Stimulated activated CD4-positive, alpha-beta T cell treated with anti-CD3 and anti-CD28 coated beads, Interleukin-4, amount 100 ng/mL, for 48 hours (primary cell): ENCODE data around the gene DEPP1.

Source experiments
- DNase-seq, 2 donors: peaks; one replicate each; pipeline ENCODE4 v3.0.0-alpha.2; 2020; ENCODE audit warnings: low read depth in 2 of 2

Gene DEPP1

DNA sequence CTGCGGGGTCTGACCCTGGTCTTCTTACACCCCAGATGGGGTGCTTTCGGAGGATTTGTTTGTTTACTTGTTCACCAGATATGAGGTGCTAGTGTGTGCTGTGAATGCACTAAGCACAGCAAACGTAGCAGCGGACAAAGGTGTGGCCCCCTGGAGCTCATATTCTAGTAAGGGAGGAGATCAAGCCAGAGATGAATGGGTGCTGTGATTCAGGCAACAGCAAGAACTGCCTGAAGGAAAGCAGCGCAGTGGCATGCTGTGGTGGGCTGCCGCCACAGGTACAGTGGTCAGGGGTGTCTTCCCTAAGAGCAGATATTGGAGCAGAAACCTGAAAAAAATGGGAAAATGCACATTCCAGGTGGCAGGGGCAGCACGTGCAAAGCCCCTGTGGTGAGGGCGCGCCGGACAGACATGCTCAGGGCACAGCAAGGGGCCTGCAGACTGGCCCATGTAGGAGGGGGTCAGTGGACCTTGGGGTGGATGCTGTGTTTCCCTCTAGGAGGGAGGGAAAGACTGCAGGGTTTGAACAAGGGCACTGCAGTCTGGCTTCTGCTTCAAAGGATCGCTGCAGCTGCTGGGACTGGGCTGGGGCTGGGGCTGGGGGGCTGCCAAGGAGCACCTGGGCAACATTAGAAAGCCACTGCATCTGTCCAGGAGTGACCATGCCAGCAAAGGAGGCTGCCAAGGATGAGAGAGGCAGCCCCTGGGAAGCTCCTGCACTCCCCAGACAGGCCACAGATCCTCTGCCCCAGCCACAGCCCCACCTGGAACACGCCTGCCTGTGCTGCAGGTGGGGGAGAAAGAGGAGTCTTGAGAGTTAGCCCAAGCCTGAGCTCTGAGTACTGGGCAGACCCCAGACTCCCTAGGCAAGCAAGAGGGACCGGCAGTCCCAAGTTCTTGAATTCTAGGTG is 927 bp upstream of the DEPP1 start:
- no peak for DNase-seq

DNA sequence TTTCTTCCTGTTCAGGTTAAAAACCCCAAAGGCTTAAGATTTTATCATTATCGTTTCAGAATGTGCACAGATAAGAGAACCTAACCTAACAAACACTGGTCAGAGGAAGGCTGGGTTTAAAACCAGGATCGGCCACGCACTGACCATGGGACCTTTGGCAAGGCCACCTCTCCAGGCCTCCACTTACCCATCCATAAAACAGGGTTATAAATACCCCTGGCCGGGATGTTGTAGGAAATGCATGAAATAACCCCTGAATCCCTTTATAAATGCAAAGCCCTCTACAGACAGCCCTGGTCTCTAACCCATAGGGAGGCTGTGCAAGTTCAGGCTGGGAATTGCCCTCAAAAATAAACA is 418 bp downstream of the DEPP1 start:
- DNase-seq = no peak

DNA sequence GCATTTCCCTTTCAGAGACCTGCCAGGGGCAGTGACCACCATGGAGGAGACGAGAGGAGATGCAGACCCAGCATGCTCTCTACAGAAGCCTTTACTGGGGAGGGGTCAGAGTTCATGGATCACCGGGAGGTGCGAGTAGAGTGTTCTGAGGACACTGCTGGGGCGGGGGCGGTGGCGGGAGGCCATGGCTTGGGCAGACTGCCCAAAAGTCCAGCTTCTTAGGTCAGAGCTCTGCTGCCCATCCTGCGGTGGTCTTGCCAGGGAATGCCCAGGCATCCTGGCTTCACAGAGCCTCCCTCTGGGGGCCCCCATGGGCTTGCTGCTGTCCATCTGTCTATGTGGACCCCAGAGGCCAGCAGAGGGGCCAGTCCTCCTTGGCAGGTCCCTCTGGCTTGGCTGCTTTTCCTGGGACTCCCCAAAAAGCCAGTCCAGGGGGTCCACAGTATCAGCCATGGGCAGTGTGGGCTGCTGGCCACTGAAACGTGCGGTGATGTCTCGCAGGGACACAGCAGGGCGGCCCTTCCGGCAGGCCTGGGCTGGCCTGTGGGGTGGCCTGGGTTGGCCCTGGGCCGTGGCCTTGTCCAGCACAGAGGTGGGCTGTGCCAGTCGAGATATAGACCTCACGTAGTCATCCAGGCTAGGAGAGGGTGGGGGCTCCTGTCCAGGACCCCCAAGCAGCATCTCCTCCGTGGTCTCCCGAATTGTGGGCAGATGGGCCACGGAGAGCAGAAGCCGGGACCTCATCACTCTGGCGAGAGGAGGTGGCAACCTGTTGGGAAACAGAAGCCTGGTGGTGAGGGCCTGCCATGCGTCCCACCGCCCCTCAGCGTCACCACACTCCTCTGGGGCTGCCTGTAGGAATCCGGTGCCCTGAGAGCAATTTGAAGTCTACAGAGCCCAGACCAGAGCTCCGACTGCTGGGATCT is 1.1 kb downstream of the DEPP1 start:
- DNase-seq = no peak

DNA sequence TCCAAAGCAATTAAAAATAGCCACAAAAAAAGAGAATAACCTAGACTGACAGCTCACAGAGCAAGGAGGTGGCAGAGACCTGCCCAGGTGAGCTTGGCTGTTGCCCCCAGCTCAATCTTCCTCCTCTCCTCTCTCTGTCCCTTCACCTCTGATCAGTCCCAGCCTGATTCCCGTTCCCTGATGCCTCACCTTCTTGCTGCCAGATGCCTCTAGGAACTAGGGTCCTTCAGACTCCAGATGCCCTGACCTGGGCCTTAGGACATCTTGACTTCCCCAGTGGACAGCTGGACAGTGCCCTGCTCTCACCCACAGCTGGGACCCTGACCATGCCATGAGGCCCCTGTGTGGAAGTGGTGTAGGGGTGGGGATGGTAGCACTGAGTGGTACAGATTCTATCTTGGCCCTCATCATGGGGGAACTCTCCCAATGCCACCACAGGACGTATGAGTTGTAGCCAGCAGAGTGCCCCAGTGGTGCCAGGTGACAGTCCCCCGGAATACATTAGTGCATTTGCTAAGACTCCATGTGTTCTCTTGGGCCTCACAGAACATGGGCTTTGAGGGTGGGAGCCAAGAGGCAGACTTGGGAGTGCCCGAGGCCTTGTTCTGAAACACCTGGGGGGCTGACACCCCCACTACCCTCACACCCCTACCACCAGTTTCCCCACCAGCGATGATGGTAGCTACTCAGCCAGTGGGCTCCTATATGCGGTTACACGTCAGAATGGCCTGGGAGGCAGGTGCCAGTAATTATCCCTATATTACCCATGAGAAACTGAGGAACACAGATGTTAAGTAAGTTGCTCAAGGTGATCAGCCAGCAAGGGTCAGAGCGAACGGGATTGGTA is 2.0 kb downstream of the DEPP1 start:
- no peak for DNase-seq

- DNase-seq = no peak
Measured at GRCh38 chr10:44975431-44976331, 2.9 kb downstream of the DEPP1 start.

DNA sequence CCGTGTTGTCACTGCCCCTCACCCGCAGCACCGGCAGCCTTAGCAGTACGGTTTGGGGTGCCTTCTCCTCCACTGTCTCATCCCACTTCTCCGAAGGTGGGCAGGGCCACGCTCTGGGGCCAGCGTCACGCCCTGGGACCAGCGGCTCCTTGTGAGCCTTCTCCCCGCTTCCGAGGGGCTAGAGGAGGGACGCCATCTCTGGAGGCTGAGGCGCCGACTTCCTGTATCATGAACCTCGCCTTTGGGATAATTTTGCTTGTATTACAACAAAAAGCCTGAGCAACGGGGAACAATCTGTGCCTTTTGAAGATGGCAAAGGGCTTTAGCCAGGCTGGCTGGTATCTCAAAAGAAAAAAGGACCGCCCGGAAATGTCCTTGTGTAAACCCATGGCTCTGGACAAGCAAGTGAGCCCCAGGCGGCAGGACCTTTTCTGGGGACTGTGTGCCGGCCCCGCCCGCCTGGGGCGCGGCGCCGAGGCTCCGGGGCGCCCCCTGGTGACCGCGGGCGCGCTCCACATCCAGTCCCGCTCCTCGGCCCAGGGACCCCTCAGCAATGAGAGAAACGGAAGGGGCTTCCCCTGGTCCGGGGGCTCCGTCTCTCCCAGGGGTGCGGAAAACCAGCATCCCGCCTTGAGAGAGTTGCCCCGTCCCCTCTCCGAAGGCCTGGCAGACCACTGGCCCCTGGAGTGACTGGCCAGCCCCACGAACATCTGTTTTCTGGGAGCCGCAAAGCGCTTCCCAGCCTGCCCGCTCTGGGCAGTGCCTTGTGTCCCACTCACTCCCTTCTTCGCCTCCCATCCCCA is 3.8 kb downstream of the DEPP1 start:
- DNase-seq = peak; percentile 38 to 55

- no peak for DNase-seq
Measured at GRCh38 chr10:44974082-44974627, 4.5 kb downstream of the DEPP1 start.

DNA sequence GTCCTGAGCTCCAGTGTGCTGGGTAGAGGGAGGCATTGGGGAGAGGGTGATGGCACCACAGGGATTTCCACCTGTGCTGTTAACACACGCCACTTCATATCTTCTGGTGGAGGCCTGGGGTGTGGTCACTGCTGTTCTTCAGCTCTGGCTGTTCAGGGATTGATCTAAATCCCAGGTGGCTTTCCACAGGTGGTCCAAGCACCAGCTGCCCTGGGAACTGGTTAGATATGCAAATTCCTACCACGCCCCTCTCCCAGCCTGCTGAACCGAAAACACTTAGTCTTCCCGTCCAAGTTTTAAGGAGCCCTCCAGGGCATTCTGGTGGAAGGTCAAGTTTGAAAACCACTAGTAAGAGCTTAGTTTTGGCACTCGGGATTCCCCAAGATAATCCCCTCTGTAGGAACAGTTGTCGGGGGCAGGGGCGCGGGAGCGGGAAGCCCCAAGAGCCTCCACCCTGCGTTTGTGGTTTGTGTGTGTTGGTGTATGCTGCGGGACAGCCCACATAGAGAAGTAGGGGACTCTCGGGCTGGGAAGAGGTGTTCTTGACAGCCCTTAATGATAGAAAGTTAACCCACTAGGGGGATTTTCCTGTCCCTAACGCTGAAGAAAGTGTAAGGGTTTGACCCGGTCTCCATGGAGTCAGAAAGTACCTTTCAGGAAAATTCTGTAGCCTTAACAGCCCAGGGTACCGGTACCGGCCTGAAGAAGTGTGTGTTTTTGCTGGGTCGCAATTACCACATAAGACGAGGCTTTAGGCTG is 5.1 kb downstream of the DEPP1 start:
- no peak for DNase-seq

GRCh38 chr10:44972874-44973306 is 5.7 kb downstream of the DEPP1 start:
- DNase-seq = no peak

DNA sequence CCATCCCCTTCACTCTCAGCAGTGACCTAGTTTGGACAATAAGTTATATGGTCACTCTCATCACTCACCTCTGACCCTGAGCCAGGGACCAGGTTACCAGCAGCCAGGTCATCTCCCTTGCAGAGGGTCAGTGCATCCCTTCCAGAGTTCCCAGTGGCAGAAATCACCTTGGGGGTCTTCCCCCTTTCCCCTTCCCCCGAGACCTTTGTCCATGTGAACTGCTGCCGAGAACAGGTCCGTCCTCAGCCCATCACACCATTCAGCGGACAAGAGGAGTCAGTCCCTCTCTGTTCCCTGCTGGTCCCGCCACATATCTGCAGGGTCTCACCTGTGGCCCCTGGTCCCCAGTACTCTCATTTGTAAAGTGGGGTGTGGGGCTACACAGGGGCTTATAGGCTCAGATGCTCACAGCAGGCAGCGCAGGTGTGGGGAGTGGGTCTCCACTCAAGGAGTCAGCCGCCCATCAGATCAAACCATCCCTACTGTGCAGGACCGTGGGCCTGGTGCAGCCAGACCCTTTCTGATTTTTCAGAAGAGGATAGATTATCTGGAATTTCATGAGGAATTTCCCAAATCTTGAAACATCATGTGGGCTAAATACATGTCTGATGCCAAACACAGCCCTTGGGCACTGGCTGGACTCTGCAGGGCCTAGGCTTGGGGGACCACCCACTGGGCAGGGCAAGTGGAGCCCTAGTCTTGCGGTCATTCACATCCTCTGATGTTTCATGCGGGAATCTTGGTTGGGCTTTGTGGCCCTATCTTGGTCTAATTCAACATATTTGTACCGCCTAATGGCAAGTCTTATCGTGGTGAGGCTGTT is 6.5 kb downstream of the DEPP1 start:
- DNase-seq = no peak

- no peak for DNase-seq
Measured at GRCh38 chr10:44971434-44971833, 7.2 kb downstream of the DEPP1 start.

DNA sequence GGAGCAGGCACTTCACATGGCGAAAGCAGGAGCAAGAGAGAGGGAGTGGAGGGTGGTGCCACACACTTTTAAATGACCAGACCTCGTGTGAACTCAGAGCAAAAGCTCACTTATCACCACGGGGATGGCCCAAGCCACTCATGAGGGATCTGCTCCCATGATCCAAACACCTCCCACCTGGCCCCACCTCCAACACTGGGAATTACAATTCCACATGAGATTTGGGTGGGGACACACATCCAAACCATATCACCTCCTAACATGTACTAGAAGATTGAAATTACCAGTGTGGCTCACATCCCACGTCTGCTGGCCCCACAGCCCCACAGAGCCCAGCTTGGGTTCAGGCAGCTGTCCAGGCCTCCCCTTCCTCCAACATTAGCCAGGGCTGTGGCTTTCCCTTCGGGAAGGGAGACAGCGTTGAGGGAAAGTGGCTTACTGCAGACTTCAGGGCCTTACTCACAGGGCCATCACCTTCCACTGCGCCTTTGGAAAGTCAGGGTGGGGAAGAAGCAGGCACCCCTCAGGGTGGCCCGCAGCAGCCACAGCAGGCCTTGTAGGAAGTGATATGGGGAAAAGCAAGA is 7.7 kb downstream of the DEPP1 start:
- DNase-seq = no peak

- no peak for DNase-seq
Measured at GRCh38 chr10:44969854-44970253, 8.8 kb downstream of the DEPP1 start.

DNA sequence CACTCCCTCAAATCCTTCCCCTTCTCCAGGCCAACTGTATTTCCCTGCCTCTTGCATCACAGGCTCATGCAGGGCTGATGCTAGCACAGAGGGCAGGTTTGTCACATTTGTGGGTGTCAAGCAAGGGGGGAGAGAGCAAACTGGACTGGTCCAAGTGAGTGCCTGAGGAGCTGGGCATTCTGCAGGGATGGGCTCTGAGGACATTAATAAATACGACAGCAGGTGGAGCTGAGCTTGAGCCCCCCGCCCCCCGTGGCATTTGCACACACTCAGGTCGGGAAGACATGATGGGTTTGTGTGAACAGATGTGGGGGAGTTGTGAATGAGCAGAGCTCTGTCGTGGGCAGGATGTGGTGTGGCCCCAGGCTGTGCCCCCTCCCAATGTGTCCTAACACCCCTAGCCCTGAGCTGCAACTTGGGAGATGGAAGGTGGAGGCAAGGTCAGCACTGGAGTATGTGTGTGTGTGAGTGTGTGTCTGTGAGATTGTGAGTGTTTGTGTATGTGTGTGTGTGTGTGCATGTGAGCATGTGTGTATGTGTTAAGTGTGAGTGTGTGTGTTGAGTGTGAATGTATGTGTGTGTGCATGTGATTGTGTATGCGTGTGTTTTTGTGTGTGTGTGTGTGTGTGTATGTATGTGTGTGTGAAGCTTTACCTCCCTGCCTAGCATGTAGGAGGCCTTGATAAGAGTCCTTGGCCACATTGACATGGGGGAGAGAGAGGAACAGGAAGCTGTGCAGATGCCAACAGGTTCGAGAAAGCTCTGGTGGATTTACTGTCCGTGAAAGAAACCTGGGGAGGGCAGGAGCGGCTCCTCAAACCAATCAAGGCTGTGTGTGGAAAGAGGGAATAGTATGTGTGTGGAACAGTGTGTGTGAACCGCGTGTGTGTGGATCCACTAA is 9.9 kb downstream of the DEPP1 start:
- DNase-seq = no peak

DNA sequence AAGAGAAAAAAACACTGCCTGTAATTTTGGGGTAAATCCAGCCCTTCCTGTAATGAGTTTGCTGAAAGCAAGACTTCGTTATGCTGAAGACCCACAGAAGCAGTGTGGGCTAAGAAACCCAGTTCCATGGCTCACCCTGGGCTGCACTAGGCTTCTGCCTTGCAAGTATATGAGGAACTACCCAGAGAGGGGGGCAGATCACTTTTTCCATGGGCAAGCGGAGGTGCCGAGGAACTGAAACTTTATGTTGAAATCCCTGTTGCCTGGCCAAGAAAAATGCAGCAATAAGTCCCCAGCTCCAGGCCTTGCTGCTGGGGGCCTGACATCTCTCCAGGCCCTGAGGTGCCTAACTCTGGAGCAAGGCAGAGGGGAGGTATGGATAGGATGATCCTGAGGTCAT is 10.5 kb downstream of the DEPP1 start:
- DNase-seq = no peak

DNA sequence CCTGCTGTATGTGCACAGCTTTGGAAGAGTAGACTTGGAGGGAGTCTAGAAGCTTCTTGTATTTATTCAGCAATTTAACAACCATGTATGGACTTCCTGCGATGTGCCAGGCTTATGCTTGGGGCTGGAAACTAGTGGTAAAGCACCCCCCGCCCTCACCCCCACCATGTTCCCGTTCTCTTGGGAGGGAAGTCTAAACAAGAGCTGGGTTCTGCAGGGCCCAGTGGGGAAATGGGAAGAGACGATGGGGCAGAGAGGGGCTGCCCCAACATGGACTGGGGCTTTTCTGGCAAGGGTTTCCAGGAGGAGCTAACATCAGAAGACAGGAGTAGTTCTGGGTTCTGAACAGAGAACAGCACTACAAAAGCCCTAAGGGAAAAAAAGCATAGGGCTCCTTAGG is 11.0 kb downstream of the DEPP1 start:
- DNase-seq = no peak
